Prostate gland (tissue), 2 donors: ENCODE results near the gene RGS19.
"Not testable (repeated sequence)": the region's sequence is repeated elsewhere in the genome, so short reads cannot be mapped to it uniquely, and the experiment has no call there.

Experiments used
- CTCF ChIP-seq, 4 experiments: fragments of 200-600 bp in 2 of 4; fragments of 450-650 bp in 2 of 4; sonication (generic) in 2 of 4; IDR thresholded peaks; 1 replicate in 3 of 4; 2 replicates in 1 of 4; pipeline ENCODE4 v1.5.1; 2016 to 2019; ENCODE audit warnings: antibody characterized with exemption in 4 of 4, mild to moderate bottlenecking in 2 of 4, moderate library complexity in 2 of 4
- POLR2A ChIP-seq: fragments of 450-650 bp; IDR thresholded peaks from one replicate; pipeline ENCODE4 v1.6.1; 2016; ENCODE audit warnings: antibody characterized with exemption, mild to moderate bottlenecking
- POLR2AphosphoS5 ChIP-seq: sonication (generic); formaldehyde crosslinking; IDR thresholded peaks from one replicate; pipeline ENCODE4 v1.6.1; 2017; ENCODE audit warnings: antibody characterized with exemption

GRCh38 chr20:64117432-64117777 lies 38.1 kb upstream of the RGS19 start:
- not testable (repeated sequence) for TF ChIP-seq CTCF (IDR thresholded peaks at IDR 0.05); POLR2A; POLR2AphosphoS5
